Measurements from ENCODE around the gene CTSD. TPM values are rescaled to one million over a fixed set of nuclear protein-coding genes. Genes with fewer than 3 reads are reported as not detected.

CTSD gene
- polyA plus RNA-seq, 1 of the 3 experiments (the other 2 are of a cell fraction), result 187 TPM

DNA sequence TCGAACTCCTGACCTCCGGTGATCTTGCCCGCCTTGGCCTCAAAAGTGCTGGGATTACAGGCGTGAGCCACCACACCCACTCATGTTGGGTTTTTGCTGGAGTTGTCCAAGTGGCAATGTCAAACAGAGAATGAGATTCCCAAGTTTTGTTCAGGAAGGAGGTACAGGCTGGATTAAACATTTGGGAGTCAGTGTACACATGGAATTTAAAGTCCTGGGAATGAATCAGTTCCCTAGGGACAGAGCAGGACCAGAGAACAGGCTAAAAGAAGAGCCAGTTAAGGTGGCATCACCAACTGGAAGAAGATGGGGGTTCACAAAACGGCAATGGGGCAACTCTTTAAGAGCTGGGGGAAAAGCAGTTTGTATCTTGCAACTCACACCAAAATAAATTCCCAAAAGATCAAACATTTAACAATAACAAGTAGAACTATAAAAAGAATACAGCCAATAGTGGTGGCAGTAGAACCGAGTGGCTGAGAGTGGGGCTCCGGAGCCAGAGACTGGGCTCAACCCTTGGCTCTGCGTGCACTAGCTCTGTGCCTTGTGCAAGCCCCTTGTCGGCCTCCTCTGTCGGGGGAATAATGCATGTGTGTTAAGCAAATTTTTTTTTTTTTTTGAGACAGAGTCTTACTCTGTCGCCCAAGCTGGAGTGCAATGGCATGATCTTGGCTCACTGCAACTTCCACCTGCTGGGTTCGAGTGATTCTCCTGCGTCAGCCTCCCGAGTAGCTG, 33.8 kb upstream of the CTSD start:
- Histone ChIP-seq H2AFZ (ENCODE audit: low read depth) (no peak overlapping the region), H3K79me2 (ENCODE audit: insufficient read depth) (no peaks in the 10 kb centered on the region), H3K27me3 (ENCODE audit: insufficient read depth) (peaks cover 9% of the 10 kb centered on the region; the same call in 1 of the 2 replicates), H3K9me2 (no peaks in the 10 kb centered on the region), H3F3A (replicated peaks; ENCODE audit: insufficient read depth) (peaks cover 3% of the 10 kb centered on the region), H4K20me1 (ENCODE audit: insufficient read depth) (no peaks in the 10 kb centered on the region), H3K36me3 (replicated peaks in 1 of 2; ENCODE audit: control insufficient read depth in 1 of 2, insufficient read depth in 2 of 2, low read length in 1 of 2) (no peaks in the 10 kb centered on the region), H3K4me1 (ENCODE audit: control insufficient read depth in 1 of 2, insufficient read depth in 2 of 2, low read depth in 1 of 2, low read length in 1 of 2) (peaks cover 0 to 4% of the 10 kb centered on the region in 2 experiments; a peak in 1 of 4 replicates), H3K4me3 (ENCODE audit: low read depth in 2 of 2, low read length in 1 of 2) (no peak overlapping the region), H3K9ac (no peak overlapping the region), H3K4me2 (no peak overlapping the region), H3K9me3 (no peaks in the 10 kb centered on the region), H3K27ac (ENCODE audit: low read depth in 2 of 2, low read length in 1 of 2) (no peak overlapping the region)
- 72% methylated on average over 14 of the region's 14 CpGs for WGBS (ENCODE audit: low lambda C conversion rate)
- ChIA-PET POLR2A (no interaction called here), CTCF (interaction anchor here (1.0 to 2.3 kb wide), 4 partner anchors 27 to 145 kb away, joined by 3 to 9 read pairs (median 6); no protein-coding TSS in a partner anchor)
- TF ChIP-seq SIN3A (IDR thresholded peaks at IDR 0.05; ENCODE audit: borderline replicate concordance, low read depth, low read length) (no peak), YY1 (IDR thresholded peaks at IDR 0.05; ENCODE audit: low read depth) (no peak), NFIC (IDR thresholded peaks at IDR 0.05; ENCODE audit: borderline replicate concordance) (no peak), POLR2AphosphoS5 (IDR thresholded peaks at IDR 0.05; ENCODE audit: low read depth, low read length) (no peak), TCF12 (IDR thresholded peaks at IDR 0.05) (no peak), EP300 (IDR thresholded peaks at IDR 0.05; ENCODE audit: borderline replicate concordance in 1 of 2, low read depth in 1 of 2, low read length in 1 of 2) (no peak), FOXJ3 (CRISPR knock-in tag; IDR thresholded peaks at IDR 0.05) (no peak), RCOR1 (IDR thresholded peaks at IDR 0.05; ENCODE audit: low read length) (no peak), GABPA (IDR thresholded peaks at IDR 0.05; ENCODE audit: low read depth) (no peak), ELF1 (IDR thresholded peaks at IDR 0.05) (no peak)
- TF ChIP-seq, protein P1, sequence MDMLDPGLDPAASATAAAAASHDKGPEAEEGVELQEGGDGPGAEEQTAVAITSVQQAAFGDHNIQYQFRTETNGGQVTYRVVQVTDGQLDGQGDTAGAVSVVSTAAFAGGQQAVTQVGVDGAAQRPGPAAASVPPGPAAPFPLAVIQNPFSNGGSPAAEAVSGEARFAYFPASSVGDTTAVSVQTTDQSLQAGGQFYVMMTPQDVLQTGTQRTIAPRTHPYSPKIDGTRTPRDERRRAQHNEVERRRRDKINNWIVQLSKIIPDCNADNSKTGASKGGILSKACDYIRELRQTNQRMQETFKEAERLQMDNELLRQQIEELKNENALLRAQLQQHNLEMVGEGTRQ (IDR thresholded peaks at IDR 0.05; ENCODE audit: borderline replicate concordance, low read depth, low read length), result no peak
- TF ChIP-seq, protein P2, sequence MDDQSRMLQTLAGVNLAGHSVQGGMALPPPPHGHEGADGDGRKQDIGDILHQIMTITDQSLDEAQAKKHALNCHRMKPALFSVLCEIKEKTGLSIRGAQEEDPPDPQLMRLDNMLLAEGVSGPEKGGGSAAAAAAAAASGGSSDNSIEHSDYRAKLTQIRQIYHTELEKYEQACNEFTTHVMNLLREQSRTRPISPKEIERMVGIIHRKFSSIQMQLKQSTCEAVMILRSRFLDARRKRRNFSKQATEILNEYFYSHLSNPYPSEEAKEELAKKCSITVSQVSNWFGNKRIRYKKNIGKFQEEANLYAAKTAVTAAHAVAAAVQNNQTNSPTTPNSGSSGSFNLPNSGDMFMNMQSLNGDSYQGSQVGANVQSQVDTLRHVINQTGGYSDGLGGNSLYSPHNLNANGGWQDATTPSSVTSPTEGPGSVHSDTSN (IDR thresholded peaks at IDR 0.05), result no peak
- TF ChIP-seq, protein P3, sequence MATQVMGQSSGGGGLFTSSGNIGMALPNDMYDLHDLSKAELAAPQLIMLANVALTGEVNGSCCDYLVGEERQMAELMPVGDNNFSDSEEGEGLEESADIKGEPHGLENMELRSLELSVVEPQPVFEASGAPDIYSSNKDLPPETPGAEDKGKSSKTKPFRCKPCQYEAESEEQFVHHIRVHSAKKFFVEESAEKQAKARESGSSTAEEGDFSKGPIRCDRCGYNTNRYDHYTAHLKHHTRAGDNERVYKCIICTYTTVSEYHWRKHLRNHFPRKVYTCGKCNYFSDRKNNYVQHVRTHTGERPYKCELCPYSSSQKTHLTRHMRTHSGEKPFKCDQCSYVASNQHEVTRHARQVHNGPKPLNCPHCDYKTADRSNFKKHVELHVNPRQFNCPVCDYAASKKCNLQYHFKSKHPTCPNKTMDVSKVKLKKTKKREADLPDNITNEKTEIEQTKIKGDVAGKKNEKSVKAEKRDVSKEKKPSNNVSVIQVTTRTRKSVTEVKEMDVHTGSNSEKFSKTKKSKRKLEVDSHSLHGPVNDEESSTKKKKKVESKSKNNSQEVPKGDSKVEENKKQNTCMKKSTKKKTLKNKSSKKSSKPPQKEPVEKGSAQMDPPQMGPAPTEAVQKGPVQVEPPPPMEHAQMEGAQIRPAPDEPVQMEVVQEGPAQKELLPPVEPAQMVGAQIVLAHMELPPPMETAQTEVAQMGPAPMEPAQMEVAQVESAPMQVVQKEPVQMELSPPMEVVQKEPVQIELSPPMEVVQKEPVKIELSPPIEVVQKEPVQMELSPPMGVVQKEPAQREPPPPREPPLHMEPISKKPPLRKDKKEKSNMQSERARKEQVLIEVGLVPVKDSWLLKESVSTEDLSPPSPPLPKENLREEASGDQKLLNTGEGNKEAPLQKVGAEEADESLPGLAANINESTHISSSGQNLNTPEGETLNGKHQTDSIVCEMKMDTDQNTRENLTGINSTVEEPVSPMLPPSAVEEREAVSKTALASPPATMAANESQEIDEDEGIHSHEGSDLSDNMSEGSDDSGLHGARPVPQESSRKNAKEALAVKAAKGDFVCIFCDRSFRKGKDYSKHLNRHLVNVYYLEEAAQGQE (IDR thresholded peaks at IDR 0.05; ENCODE audit: low read depth, low read length), result no peak
- TF ChIP-seq, protein P4, sequence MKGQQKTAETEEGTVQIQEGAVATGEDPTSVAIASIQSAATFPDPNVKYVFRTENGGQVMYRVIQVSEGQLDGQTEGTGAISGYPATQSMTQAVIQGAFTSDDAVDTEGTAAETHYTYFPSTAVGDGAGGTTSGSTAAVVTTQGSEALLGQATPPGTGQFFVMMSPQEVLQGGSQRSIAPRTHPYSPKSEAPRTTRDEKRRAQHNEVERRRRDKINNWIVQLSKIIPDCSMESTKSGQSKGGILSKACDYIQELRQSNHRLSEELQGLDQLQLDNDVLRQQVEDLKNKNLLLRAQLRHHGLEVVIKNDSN (IDR thresholded peaks at IDR 0.05; ENCODE audit: borderline replicate concordance, low read depth), result no peak
- TF ChIP-seq, protein P5, sequence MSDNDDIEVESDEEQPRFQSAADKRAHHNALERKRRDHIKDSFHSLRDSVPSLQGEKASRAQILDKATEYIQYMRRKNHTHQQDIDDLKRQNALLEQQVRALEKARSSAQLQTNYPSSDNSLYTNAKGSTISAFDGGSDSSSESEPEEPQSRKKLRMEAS (IDR thresholded peaks at IDR 0.05; ENCODE audit: low read depth), result no peak
- TF ChIP-seq, protein P6, sequence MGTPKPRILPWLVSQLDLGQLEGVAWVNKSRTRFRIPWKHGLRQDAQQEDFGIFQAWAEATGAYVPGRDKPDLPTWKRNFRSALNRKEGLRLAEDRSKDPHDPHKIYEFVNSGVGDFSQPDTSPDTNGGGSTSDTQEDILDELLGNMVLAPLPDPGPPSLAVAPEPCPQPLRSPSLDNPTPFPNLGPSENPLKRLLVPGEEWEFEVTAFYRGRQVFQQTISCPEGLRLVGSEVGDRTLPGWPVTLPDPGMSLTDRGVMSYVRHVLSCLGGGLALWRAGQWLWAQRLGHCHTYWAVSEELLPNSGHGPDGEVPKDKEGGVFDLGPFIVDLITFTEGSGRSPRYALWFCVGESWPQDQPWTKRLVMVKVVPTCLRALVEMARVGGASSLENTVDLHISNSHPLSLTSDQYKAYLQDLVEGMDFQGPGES (IDR thresholded peaks at IDR 0.05; ENCODE audit: low read depth, low read length), result no peak
- no peak for DNase-seq
